RWPE1 (cell line): ENCODE results near the gene NTS.

Experiments
- CTCF ChIA-PET: fragments of 350-600 bp; sonication (Branson Sonifier 250); formaldehyde crosslinking; extraction: SDS; loops from one replicate; lab custom pipeline; 2021; lab: Yijun Ruan, JAX
- POLR2A ChIA-PET: fragments of 400-600 bp; formaldehyde crosslinking; extraction: SDS; loops from one replicate; lab custom pipeline; 2020; ENCODE audit warnings: antibody characterized with exemption; ENCODE audit not compliant: low non-redundant PET; lab: Yijun Ruan, JAX
- DNase-seq: peaks from one replicate; pipeline ENCODE4 v3.0.0; 2012; ENCODE audit warnings: low spot score
- H3K27ac ChIP-seq: fragments of 450-650 bp; 2 replicates; pipeline ENCODE4 v1.5.1; 2017
- TF ChIP-seq, protein P1 (sequence below): fragments of 450-650 bp; conservative IDR thresholded peaks from 2 replicates; pipeline ENCODE4 v1.5.1; 2017; ENCODE audit warnings: low read depth, mild to moderate bottlenecking

The NTS gene, protein sequence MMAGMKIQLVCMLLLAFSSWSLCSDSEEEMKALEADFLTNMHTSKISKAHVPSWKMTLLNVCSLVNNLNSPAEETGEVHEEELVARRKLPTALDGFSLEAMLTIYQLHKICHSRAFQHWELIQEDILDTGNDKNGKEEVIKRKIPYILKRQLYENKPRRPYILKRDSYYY

DNA sequence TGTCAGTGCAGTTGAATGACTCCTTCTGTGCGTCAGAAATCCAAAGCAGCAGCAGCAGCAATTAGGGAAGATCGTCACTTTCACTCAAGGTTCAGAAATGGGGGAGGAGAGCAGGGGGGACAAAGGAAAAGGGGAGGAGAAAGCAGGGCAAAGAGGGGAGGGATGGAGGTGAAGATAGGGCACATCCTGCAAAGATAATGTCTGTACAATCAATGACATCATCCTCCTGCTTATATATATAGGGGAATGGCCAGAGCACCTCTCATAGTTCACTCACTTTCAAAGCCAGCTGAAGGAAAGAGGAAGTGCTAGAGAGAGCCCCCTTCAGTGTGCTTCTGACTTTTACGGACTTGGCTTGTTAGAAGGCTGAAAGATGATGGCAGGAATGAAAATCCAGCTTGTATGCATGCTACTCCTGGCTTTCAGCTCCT, at the start of gene NTS:
NTS (plus strand) TSS at position 265 of the 431 bp plus-strand sequence; CDS start at position 374, 109 bp downstream.
- POLR2A ChIA-PET = no interaction called here
- DNase-seq = no peak
- CTCF ChIA-PET = no interaction called here
- no peak within 1 kb of the TSS for H3K27ac ChIP-seq
- TF ChIP-seq, protein P1, sequence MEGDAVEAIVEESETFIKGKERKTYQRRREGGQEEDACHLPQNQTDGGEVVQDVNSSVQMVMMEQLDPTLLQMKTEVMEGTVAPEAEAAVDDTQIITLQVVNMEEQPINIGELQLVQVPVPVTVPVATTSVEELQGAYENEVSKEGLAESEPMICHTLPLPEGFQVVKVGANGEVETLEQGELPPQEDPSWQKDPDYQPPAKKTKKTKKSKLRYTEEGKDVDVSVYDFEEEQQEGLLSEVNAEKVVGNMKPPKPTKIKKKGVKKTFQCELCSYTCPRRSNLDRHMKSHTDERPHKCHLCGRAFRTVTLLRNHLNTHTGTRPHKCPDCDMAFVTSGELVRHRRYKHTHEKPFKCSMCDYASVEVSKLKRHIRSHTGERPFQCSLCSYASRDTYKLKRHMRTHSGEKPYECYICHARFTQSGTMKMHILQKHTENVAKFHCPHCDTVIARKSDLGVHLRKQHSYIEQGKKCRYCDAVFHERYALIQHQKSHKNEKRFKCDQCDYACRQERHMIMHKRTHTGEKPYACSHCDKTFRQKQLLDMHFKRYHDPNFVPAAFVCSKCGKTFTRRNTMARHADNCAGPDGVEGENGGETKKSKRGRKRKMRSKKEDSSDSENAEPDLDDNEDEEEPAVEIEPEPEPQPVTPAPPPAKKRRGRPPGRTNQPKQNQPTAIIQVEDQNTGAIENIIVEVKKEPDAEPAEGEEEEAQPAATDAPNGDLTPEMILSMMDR = no peak

DNA sequence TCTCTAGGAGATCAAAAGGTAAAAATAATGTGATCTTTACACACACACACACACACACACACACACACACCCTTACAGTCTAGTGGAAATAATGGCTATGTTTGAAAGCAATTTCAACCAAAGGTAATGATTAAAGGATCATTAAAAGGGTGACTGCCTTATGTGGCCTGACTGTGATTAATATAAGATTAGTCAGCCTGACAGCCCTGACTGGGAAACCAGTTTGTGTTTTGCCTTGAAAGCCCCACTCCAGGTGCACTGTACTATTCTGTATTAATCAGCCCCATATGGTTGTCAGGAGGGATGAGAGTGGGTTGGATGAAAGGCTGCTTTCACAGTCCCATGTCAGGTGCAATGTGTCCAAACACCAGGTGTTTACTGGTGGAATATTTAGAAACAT, 48.3 kb upstream of the NTS start:
- no peak overlapping the region for H3K27ac ChIP-seq
- TF ChIP-seq, protein P1 = no peak
- POLR2A ChIA-PET = no interaction called here
- CTCF ChIA-PET = no interaction called here
- no peak for DNase-seq

DNA sequence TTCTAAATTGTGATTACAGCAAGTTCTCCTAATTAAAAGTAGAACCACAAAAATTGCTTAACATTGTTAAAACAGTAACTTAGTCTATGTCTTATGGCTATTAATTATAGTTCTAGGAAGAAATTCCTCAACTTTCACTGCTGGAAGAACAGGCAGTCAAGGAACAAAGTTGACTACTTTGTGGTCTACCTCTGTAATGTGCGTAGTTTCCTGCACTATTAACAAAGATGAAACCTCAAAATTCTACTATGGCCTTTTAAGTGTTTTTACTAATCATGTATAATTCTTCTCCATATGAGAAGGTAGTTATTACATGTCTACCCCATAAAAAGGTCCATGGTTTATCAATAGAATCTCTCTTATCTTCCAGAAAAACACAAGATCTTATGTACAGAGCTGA, 45.5 kb upstream of the NTS start:
- TF ChIP-seq, protein P1 = no peak
- POLR2A ChIA-PET = no interaction called here

DNA sequence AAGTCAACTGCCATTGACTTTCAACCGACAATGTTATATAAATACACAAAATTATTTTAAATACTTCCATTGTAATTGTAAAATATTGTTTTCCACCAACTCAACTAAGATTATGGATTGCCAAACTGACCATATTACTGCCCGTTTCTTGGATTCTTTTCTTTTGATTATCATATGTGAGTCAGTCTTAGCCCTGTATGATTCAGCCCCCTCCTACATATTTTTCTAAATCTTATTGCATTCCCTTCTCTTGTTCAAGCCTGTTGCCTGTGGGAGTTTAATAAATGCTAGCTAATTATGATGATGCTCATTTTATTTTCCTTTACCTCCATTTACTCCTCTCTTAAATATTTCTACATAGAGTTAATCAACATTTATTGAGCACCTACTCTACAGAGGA, 44.7 kb upstream of the NTS start:
- H3K27ac ChIP-seq = no peak overlapping the region
- CTCF ChIA-PET = interaction anchor here (0.6 kb wide), 2 partner anchors 12 to 42 kb away, joined by 3 read pairs; no protein-coding TSS in a partner anchor
- DNase-seq = peak; percentile 57
- POLR2A ChIA-PET = no interaction called here
- TF ChIP-seq, protein P1 = no peak

More for the DNA sequence above, 45.5 kb upstream of the NTS start:
- no peak for DNase-seq
- H3K27ac ChIP-seq = no peak overlapping the region
- CTCF ChIA-PET = interaction anchor here (0.6 kb wide), 1 partner anchor 13 kb away, joined by 3 read pairs; no protein-coding TSS in a partner anchor

DNA sequence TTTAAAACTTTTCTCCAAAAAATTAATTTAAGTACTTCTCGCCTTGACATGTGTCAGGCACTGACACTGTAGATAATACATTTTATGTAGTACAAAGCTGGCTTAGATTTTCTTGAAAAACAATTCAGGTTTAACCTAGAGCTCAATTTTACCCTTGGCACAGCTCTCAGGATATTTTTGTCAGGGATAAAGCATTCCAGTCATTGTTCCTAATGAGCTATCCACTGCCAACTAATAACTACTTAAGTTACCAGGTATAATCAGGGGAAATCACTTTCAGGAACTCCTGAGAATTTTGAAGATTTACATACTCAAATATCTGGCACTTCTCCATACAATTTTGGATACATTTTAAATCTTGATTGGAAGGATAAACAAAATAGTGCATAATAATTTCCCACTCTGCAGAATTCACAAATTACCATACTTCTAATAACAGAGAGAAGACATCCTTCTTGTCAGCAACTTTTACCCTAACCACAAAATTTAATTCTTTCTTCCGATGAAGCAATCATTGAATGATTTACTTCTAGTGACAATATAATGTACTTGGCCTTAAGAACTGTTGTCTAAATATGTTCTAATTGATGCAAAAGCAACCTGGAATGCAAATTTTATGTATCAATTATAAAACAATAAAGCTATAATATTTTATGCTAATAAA, 42.6 kb upstream of the NTS start:
- DNase-seq = no peak
- CTCF ChIA-PET = no interaction called here
- TF ChIP-seq, protein P1 = no peak
- POLR2A ChIA-PET = no interaction called here
- no peak overlapping the region for H3K27ac ChIP-seq

DNA sequence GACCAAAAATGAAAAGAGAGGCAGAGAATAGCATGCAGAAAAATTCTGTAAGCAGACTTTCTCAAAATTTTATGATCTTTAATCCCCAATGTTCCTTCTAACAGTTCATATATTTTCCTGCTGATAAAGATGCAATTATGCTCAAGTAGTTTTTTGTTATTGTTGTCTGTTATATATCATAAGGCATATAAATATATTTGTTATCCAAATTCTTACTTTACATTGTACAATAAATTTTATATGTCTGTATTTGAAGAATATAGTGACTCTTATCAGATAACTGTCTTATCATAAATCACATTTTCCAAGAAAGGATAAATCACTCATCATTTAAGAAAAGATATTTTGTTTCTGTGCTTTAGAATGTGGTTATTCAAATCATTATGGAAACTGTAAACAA, 40.5 kb upstream of the NTS start:
- no peak for DNase-seq
- TF ChIP-seq, protein P1 = no peak
- no peak overlapping the region for H3K27ac ChIP-seq
- ChIA-PET CTCF (no interaction called here), POLR2A (no interaction called here)
